Measurements from ENCODE around the gene ITGA4.
"Not testable (repeated sequence)": the region's sequence is repeated elsewhere in the genome, so short reads cannot be mapped to it uniquely, and the experiment has no call there.

The ITGA4 gene

DNA sequence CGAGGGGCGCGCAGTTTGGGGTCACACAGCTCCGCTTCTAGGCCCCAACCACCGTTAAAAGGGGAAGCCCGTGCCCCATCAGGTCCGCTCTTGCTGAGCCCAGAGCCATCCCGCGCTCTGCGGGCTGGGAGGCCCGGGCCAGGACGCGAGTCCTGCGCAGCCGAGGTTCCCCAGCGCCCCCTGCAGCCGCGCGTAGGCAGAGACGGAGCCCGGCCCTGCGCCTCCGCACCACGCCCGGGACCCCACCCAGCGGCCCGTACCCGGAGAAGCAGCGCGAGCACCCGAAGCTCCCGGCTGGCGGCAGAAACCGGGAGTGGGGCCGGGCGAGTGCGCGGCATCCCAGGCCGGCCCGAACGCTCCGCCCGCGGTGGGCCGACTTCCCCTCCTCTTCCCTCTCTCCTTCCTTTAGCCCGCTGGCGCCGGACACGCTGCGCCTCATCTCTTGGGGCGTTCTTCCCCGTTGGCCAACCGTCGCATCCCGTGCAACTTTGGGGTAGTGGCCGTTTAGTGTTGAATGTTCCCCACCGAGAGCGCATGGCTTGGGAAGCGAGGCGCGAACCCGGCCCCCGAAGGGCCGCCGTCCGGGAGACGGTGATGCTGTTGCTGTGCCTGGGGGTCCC is at the start of gene ITGA4:
ITGA4 (plus strand) TSS at position 266 of the 620 bp plus-strand sequence; CDS start at position 535, 269 bp downstream.
- in situ Hi-C loops (cut with MboI; ENCODE audit: low pct_unique_long_range_greater_than_20kb, low sequenced_read_pairs) = no loop called here
- peak; percentile 92 for DNase-seq

DNA sequence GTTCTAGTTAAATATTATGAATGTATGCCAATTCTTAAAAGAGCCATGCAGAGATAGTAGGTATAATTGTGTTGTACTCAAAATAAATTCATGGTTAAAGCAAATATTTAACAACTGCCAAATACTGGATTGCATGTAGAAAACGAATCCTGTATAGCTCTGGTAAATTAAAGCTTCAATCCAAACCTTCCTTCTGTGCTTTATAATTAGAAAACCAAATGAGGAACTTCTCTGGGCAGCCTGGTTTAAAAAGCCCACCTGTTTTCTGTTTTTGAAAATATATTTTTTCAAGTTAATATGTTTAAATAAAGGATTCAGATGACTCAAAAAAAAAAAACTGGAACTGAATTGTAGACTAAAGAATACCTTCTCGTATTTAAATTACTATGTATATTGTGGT is 48.3 kb upstream of the ITGA4 start:
- DNase-seq = no peak
- in situ Hi-C loops (cut with MboI; ENCODE audit: low pct_unique_long_range_greater_than_20kb, low sequenced_read_pairs) = no loop called here

DNA sequence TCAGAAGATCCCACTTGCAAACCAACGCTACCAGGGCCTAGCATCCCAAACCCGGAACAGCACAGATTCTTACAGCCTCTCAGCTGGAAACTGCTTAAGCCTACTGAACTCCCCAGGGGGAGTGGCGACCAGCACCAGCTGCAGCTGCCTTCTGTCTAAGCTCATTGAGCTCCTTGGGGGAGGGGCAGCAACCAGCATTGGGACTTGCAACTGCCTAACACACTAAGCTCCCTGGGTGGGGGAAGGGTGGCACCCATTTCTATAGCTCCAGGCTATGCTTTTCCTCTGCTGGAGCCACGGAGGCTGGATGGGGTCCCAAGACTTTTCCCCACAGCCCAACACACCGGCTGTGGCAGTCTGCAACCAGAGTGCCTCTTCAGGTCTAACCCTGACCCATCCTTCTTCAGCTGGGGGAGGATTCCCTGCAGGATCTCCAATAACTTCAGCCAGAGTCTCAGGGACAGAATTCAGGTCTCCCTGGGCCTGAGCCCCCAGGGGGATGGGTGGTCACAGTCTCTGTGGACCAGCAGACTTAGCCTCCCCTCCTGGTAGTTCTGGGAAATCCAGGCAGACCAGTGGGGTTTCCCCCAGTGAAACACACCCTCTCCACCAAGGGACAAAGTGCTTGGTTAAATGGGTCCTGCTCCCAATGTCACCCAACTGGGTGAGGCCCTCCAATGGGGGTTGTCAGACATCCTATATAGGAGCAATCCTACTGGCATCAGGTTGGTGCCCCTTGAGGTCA is 45.9 kb upstream of the ITGA4 start:
- in situ Hi-C loops (cut with MboI; ENCODE audit: low pct_unique_long_range_greater_than_20kb, low sequenced_read_pairs) = no loop called here
- peak; percentile 61 for DNase-seq

DNA sequence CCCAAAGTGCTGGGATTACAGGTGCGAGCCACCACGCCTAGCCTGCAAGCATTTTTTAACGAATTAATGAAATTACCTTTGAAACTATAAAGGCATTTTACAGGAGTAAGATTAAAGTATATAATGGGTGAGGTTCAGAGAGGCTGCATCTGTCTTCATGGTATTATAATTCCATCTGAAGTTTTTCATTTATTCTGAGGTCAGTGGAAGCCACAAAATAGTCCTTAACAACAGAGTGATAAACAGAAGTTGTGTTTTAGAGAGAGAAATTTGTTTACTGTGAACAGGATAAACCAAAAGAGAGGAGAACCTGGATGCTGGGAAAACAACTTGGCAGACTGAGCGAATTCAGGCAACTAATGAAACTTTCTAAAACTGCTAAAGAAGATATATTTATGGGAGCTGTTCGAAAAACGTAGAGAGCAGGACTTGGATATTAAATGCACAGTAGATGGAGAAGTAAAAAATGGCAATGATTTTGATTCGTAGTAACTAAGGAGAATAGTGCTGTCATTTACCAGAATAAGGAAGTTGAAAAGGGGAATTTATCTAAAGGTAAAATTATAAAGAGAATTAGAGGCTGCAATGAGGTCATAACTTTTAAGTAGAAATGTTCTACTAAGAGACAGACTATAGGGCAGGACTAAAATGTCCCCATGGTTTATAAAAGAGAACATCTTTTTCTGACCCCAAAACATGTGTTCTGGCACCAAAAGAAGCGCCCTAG is 37.9 kb upstream of the ITGA4 start:
- peak; percentile 60 for DNase-seq
- in situ Hi-C loops (cut with MboI; ENCODE audit: low pct_unique_long_range_greater_than_20kb, low sequenced_read_pairs) = no loop called here

DNA sequence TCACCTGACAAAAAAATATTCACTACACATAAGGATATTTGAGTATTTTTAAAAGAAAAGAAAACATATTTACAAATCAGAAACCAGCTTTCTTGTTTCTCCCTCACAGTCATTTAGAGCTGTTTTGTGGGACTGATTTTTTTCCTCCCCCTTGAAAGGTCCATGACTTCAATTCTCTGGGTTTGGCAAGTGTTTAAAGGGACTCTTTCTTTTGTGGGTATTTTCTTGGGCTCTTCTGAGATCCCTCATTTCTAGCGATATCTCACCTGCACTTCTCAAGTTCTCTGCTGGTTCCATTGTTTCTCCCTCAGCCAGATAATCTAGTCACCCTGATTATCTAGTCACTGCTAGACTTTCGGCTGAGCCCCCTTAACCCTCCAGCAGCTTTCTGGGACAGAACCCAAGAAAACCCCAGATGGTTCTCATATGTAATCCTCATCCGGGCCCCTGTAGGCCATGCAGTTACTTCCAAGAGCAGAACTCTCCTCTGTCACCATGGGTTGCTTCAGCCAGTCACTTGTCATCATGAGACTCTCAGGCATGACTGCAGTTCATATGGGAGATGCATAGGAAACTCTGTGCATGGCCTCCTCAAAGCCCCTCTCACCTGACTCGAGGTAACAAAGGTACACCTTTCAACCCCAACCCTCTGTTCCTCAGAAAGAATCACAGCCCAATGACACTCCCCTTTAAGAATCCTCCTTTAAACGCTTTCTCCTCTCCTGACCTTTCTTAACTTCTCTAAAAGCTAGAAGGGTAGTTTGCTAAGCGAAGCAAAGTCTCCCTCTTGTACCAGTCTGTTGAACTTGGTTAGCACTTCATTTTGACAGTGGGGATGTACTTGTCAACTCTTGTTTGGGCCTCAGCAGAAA is 36.7 kb upstream of the ITGA4 start:
- DNase-seq = no peak
- in situ Hi-C loops (cut with MboI; ENCODE audit: low pct_unique_long_range_greater_than_20kb, low sequenced_read_pairs) = no loop called here

DNA sequence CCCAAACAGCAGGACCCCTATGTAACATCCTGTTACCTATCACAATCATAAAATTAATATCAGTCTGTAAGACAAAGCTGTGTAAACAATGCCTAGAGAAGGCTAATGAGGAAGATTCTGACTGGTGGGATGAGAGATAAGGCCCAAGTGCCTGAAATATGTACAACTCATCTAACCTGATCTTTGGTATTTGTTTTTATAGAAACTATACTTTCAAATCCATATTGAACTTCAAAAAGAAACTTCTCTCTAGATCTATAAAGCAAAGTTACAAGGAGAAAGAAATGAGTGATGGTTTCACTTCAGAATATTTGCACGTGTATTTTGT is 36.1 kb upstream of the ITGA4 start:
- in situ Hi-C loops (cut with MboI; ENCODE audit: low pct_unique_long_range_greater_than_20kb, low sequenced_read_pairs) = no loop called here
- DNase-seq = no peak

DNA sequence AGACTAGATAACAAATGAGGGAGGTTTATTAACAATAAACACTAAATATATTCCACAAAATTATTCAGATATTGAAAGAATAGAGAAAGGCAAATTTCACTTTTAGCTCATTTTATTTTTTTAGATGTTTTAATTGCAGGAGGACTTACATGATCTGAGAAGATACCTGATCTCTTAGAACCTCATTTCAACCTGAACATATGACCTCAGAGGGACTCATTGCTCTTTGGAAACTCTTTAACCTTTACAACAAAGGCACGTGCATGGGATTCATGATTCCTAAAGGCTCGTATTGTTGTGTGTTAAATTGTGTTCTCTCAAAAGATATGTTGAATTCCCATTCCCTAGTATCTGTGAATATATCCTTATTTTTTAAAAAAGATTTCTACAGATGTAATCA is 35.7 kb upstream of the ITGA4 start:
- DNase-seq = no peak
- in situ Hi-C loops (cut with MboI; ENCODE audit: low pct_unique_long_range_greater_than_20kb, low sequenced_read_pairs) = no loop called here

DNA sequence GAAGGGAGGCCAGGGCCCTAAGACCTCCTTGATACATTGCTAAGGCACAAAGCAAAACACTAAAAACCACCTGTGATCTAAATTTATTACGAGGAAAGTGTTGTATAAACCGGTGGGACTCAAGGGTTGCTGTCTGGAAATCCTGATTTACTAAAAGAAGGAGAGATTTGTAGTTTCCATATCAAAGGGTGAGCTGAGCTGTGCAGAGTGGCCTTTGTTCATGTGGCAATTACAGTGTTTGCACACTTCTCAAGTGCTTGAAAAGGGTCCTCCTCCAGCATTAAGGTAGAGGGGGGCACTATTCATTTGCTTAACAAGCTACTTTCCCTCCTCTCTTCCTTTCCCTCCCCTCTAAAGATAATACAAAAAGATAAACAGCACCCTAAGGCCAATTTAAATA is 30.5 kb upstream of the ITGA4 start:
- in situ Hi-C loops (cut with MboI; ENCODE audit: low pct_unique_long_range_greater_than_20kb, low sequenced_read_pairs) = no loop called here
- no peak for DNase-seq

DNA sequence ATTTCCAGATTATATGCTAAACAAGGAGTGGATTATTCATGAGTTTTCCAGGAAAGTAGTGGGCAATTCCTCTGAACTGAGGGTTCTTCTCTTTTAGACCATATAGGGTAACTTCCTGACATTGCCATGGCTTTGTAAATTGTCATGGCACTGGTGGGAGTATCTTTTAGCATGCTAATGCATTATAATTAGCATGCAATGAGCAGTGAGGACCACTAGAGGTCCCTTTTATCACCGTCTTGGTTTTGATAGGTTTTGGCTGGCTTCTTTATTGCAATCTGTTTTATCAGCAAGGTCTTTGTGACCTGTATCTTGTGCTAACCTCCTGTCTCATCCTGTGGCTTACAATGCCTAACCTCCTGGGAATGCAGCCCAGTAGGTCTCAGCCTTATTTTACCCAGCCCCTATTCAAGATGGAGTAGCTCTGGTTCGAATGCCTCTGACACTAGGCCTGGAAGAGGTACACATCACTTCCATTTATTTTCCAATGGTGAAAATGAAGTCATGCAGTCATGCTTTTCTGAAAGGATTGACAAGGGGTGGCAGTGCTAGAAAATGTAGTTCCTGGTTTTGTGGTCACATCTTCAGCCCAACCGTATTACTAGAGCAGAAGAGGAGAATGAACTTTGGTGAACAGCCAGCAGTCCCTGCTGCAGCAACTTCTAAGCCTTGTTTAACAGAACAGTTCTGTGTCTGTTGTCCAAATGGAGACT is 26.6 kb upstream of the ITGA4 start:
- in situ Hi-C loops (cut with MboI; ENCODE audit: low pct_unique_long_range_greater_than_20kb, low sequenced_read_pairs) = no loop called here
- peak; percentile 81 for DNase-seq

DNA sequence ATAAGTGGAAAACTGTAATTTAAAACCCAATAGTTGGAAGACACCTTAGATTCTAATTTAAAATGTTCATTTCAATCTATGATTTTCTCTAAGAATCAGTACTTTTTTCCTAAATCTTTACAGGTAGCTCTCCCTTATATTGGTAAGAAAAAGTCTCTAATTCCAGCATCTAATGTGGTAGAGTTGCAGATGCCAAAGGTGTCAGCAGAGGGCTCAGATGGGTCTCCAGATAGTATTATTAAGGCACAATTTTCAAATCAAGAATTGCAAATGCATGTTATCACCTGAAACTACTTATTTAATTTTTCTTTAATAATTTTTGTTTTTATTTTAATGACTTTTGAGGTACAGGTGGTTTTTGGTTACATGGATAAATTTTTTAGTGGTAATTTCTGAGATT is 25.5 kb upstream of the ITGA4 start:
- in situ Hi-C loops (cut with MboI; ENCODE audit: low pct_unique_long_range_greater_than_20kb, low sequenced_read_pairs) = no loop called here
- no peak for DNase-seq

DNA sequence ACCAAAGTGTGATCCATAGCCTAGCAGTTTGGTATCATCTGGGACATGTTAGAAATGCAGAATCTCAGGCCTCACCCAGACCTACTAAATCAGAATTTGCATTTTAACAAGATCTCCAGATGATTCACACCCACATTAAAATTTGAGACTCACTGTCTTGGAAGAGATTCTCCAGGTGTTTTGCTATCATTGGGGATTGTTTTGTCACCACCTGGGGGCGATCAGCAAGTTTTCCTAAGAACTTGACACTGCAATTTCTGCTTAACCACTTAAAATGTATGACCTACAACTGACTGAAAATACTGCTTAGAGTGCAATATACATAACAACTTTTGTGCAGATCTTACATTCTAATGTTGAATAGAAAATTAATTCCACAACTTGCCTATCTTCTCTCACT is 18.9 kb upstream of the ITGA4 start:
- in situ Hi-C loops (cut with MboI; ENCODE audit: low pct_unique_long_range_greater_than_20kb, low sequenced_read_pairs) = no loop called here

DNA sequence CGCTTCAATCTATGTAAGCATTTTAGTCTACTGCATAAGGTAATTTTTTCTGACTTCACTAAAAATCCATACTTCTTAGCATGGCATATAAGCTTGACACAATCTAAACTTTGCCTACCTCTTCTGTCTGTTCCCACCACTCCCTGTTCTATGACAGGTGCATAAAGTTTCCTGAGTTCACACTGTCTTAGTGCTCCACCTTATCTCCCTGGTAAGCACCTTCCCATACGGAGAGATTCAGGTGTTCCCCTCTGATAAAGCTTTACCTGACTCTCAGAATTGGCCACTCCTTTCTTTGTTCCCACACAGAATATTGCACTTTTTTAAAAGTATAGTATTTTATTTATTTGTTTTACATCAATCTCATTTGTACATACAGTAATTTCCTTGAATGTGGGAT is 16.8 kb upstream of the ITGA4 start:
- DNase-seq = no peak
- in situ Hi-C loops (cut with MboI; ENCODE audit: low pct_unique_long_range_greater_than_20kb, low sequenced_read_pairs) = no loop called here

More for the DNA sequence above, 18.9 kb upstream of the ITGA4 start:
- DNase-seq = peak; percentile 48

DNA sequence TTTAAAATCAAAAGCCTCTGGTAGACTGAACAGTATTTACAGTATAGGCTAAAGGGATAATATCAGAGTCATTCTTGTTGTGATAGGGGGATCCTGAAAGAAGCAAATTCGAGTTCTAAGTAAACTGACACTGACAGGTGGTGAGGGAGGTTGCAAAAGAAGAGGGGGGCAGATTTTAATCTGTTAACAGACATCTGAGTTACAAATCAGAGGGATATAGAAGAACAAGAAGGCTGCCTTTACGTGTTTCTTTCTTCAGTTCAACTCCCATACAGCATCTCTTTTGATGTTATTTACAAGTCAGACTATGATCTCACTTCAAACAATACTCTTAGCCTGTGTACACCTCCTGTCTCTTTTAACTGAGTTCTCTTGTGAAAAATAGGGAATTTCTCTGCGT is 16.3 kb upstream of the ITGA4 start:
- in situ Hi-C loops (cut with MboI; ENCODE audit: low pct_unique_long_range_greater_than_20kb, low sequenced_read_pairs) = no loop called here
- DNase-seq = no peak

DNA sequence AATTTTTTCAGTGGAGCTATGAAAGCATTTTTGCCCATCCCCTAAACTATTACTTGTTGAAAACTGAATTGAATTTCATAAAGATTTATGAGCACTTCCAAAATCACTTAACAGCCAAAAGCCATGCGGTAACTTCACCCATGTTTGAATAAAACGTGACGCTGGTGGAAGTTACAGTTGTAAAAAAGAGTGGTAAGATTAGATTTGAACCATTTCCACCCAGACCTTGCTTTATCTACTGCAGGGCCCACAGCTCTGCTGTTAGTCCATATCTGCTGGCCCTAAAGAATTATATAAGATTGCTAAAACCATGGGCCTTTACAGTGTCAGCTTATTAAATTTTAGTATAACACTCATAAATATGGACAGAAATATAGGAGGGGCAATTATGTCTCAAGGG is 15.5 kb upstream of the ITGA4 start:
- in situ Hi-C loops (cut with MboI; ENCODE audit: low pct_unique_long_range_greater_than_20kb, low sequenced_read_pairs) = no loop called here
- no peak for DNase-seq

DNA sequence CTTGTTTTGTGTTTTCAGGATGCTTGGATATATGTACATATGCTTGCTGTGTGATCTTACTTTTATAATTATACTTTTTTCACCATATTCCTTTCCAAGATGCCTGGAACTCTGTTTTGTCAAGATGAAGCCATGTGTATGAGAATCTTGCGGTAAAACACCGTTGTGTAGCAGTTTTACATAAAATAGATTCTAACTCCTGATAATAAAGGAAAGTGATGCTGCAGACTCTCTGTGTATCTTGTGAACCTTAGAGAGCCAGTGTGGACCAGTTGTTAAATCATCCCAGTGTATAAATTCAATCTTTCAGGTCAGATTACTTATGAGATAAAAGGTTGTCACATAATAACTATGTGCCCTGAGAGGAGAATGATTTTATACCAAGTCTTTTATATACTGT is 12.5 kb upstream of the ITGA4 start:
- in situ Hi-C loops (cut with MboI; ENCODE audit: low pct_unique_long_range_greater_than_20kb, low sequenced_read_pairs) = no loop called here
- no peak for DNase-seq

DNA sequence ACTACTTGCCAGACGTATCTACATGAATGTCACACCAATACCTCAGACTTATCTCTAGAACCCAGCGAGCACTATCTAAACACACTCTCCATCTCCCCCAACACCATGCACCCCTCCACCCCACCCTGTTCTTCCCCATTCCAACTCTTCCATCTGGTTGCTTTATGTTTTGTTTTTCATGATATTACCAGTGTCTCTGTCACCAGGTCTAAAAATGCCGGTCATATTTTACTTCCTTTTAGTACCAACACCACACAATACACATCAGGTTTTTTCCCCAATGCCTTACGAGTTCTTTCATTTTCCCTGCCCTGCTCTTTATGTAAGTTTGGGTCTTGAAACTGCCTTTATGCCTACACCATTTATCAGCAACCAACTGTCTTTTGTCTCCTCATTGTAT is 10.2 kb upstream of the ITGA4 start:
- in situ Hi-C loops (cut with MboI; ENCODE audit: low pct_unique_long_range_greater_than_20kb, low sequenced_read_pairs) = no loop called here

DNA sequence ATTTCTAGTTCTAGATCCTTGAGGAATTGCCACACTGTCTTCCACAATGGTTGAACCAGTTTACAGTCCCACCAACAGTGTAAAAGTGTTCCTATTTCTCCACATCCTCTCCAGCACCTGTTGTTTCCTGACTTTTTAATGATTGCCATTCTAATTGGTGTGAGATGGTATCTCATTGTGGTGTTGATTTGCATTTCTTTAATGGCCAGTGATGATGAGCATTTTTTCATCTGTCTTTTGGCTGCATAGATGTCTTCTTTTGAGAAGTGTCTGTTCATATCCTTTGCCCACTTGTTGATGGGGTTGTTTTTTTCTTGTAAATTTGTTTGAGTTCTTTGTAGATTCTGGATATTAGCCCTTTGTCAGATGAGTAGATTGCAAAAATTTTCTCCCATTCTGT is 7.9 kb upstream of the ITGA4 start:
- in situ Hi-C loops (cut with MboI; ENCODE audit: low pct_unique_long_range_greater_than_20kb, low sequenced_read_pairs); DNase-seq: not testable (repeated sequence)

More for the DNA sequence above, 10.2 kb upstream of the ITGA4 start:
- peak; percentile 49 for DNase-seq

DNA sequence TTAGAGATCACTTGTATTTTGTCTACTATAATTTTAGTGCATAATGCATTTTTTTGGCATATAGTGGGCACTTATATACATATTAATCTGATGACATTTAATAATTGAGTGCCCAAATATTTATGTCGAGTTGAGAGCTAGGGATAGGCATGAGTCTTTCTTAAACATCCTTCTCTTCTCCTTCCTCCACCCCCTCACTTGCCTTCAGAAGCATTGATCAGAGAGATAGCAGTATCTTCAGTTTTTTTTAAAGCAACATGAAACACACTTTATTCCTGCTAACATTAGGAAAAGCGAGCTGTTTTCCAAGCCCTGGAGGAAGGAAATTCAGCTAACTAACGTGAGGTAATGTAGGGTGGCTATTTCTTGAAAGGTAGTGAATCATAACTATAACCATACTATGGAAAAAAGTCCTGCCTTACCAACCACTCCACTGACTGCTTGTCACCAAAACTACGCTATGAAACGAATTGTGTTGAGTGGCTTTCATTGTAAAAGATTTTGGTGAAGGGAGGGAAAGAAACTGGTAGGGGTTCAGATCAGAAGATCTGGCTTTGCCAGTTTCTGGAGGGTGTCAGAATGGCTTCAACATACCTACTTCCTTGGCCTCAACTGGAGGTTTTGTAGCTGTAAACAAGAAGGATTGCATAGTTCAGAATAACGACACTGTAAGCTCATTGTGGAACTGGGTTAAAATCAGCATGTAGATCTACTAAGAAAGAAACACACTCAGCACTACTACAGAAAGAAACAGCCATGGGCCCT is 2.3 kb upstream of the ITGA4 start:
- DNase-seq = no peak

More for the DNA sequence above, 2.3 kb upstream of the ITGA4 start:
- in situ Hi-C loops (cut with MboI; ENCODE audit: low pct_unique_long_range_greater_than_20kb, low sequenced_read_pairs) = no loop called here

Data from KBM-7 (cell line).